DOHH2 (cell line): ENCODE results near the gene HNRNPAB.

Experiments
- CTCF ChIP-seq: fragments of 200-600 bp; sonication (generic); IDR thresholded peaks from one replicate; pipeline ENCODE4 v1.5.1; 2014; ENCODE audit warnings: antibody characterized with exemption, mild to moderate bottlenecking, low read depth, low read length; ENCODE audit not compliant: poor library complexity, severe bottlenecking
- EZH2phosphoT487 ChIP-seq: fragments of 200-600 bp; sonication (generic); IDR thresholded peaks from 2 replicates; pipeline ENCODE4 v1.6.1; 2017; ENCODE audit warnings: borderline replicate concordance, mild to moderate bottlenecking, antibody characterized with exemption, low read length, moderate library complexity, mixed read lengths

GRCh38 chr5:178241688-178242231 is 37.4 kb downstream of the HNRNPAB start:
- TF ChIP-seq EZH2phosphoT487 (no peak), CTCF (no peak)
